ENCODE measurements around the gene ADCY3.

DNA sequence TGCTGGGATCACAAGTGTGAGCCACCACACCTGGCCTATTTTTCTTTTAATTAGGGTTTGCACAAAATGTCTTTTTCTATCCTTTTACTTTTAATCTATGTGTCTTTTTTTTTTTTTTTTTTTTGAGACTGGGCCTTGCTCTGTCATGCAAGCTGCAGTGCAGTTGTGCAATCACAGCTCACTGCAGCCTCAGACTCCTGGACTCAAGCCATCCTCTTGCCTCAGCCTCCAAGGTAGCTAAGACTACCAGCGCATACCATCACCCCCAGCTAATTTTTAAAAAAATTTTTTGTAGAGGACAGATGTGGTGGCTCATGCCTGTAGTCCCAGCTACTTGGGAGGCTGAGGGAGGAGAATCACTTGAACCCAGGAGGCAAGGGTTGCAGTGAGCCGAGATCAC, 27.1 kb downstream of the ADCY3 start:
- TF ChIP-seq, protein P1, sequence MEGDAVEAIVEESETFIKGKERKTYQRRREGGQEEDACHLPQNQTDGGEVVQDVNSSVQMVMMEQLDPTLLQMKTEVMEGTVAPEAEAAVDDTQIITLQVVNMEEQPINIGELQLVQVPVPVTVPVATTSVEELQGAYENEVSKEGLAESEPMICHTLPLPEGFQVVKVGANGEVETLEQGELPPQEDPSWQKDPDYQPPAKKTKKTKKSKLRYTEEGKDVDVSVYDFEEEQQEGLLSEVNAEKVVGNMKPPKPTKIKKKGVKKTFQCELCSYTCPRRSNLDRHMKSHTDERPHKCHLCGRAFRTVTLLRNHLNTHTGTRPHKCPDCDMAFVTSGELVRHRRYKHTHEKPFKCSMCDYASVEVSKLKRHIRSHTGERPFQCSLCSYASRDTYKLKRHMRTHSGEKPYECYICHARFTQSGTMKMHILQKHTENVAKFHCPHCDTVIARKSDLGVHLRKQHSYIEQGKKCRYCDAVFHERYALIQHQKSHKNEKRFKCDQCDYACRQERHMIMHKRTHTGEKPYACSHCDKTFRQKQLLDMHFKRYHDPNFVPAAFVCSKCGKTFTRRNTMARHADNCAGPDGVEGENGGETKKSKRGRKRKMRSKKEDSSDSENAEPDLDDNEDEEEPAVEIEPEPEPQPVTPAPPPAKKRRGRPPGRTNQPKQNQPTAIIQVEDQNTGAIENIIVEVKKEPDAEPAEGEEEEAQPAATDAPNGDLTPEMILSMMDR (IDR thresholded peaks at IDR 0.05), result no peak
- TF ChIP-seq ZFX (IDR thresholded peaks at IDR 0.05; ENCODE audit: borderline replicate concordance), result no peak
